ENCODE data around the gene C10orf90.

C10orf90 gene

DNA sequence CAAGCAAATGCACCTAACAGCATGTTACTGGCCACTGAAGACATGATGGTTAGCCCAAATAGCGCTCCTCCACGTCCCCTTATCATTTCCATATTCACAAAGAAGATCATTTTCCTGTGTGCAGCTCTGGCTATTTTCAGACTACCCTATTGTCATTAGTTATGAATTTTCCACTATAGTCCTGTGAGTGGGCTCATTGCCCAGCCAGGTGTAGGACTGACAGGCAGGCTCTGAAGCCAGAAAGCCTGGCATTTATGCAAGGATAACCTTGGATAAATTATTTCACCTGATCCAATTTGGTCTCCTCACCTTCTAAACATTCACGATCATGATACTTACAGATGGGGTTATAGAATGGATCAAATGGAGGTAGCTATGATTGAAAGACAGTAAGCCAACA is 104.6 kb downstream of the C10orf90 start:
- DNase-seq (ENCODE audit: low spot score) (no peak), ATAC-seq (ENCODE audit: low read depth) (no peak)
- Histone ChIP-seq H3K4me1 (ENCODE audit: insufficient read depth, poor library complexity, severe bottlenecking) (peaks cover 8% of the 10 kb centered on the region), H3K9me3 (ENCODE audit: severe bottlenecking) (no peaks in the 10 kb centered on the region), H3K27ac (ENCODE audit: poor library complexity, severe bottlenecking) (no peak overlapping the region), H3K36me3 (ENCODE audit: low read depth) (no peaks in the 10 kb centered on the region), H3K4me3 (ENCODE audit: severe bottlenecking) (no peak overlapping the region), H3K27me3 (ENCODE audit: insufficient read depth, poor library complexity, severe bottlenecking) (no peaks in the 10 kb centered on the region)
- TF ChIP-seq, protein P1, sequence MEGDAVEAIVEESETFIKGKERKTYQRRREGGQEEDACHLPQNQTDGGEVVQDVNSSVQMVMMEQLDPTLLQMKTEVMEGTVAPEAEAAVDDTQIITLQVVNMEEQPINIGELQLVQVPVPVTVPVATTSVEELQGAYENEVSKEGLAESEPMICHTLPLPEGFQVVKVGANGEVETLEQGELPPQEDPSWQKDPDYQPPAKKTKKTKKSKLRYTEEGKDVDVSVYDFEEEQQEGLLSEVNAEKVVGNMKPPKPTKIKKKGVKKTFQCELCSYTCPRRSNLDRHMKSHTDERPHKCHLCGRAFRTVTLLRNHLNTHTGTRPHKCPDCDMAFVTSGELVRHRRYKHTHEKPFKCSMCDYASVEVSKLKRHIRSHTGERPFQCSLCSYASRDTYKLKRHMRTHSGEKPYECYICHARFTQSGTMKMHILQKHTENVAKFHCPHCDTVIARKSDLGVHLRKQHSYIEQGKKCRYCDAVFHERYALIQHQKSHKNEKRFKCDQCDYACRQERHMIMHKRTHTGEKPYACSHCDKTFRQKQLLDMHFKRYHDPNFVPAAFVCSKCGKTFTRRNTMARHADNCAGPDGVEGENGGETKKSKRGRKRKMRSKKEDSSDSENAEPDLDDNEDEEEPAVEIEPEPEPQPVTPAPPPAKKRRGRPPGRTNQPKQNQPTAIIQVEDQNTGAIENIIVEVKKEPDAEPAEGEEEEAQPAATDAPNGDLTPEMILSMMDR (IDR thresholded peaks at IDR 0.05; ENCODE audit: poor library complexity, severe bottlenecking): no peak

DNA sequence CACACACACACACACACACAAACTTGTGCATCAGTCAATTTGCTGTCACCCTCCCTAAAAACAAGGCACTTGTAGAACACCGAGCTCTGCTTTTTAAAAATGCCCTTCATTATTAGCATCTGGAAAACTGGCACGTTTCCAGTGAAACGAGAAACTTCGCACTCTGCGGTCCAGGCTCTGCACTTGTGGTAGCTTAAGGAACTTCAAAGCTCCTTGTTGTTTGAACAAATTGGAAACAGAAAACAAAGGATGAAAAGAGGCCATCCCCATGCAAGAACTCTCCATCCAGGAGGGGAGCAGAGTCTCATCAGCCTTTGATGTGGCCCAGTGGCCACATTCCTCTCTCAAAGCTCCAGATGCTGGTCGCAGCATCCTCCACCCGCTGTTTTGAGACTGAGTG is 105.1 kb downstream of the C10orf90 start:
- Histone ChIP-seq H3K27ac (ENCODE audit: poor library complexity, severe bottlenecking) (no peak overlapping the region), H3K4me3 (ENCODE audit: severe bottlenecking) (no peak overlapping the region), H3K9me3 (ENCODE audit: severe bottlenecking) (no peaks in the 10 kb centered on the region), H3K36me3 (ENCODE audit: low read depth) (no peaks in the 10 kb centered on the region), H3K27me3 (ENCODE audit: insufficient read depth, poor library complexity, severe bottlenecking) (no peaks in the 10 kb centered on the region), H3K4me1 (ENCODE audit: insufficient read depth, poor library complexity, severe bottlenecking) (peaks cover 8% of the 10 kb centered on the region)
- ATAC-seq (ENCODE audit: low read depth): no peak
- TF ChIP-seq, protein P1 (IDR thresholded peaks at IDR 0.05; ENCODE audit: poor library complexity, severe bottlenecking): no peak
- no peak for DNase-seq (ENCODE audit: low spot score)

- Histone ChIP-seq H3K4me1 (ENCODE audit: insufficient read depth, poor library complexity, severe bottlenecking) (peaks cover 1% of the 10 kb centered on the region), H3K36me3 (ENCODE audit: low read depth) (no peaks in the 10 kb centered on the region), H3K27ac (ENCODE audit: poor library complexity, severe bottlenecking) (no peak overlapping the region), H3K4me3 (ENCODE audit: severe bottlenecking) (no peak overlapping the region), H3K9me3 (ENCODE audit: severe bottlenecking) (no peaks in the 10 kb centered on the region), H3K27me3 (ENCODE audit: insufficient read depth, poor library complexity, severe bottlenecking) (no peaks in the 10 kb centered on the region)
- DNase-seq (ENCODE audit: low spot score) (no peak), ATAC-seq (ENCODE audit: low read depth) (no peak)
- TF ChIP-seq, protein P1 (IDR thresholded peaks at IDR 0.05; ENCODE audit: poor library complexity, severe bottlenecking): no peak
Observed at GRCh38 chr10:126564326-126564888, 106.1 kb downstream of the C10orf90 start.

- no peaks in the 10 kb centered on the region for H3K27me3 ChIP-seq (ENCODE audit: insufficient read depth, poor library complexity, severe bottlenecking)
- no peak for ATAC-seq (ENCODE audit: low read depth)
- TF ChIP-seq, protein P1 (IDR thresholded peaks at IDR 0.05; ENCODE audit: poor library complexity, severe bottlenecking): no peak
Observed at GRCh38 chr10:126563361-126563760, 107.1 kb downstream of the C10orf90 start.

GRCh38 chr10:126561921-126562680 is 108.4 kb downstream of the C10orf90 start:
- Histone ChIP-seq H3K9me3 (ENCODE audit: severe bottlenecking) (no peaks in the 10 kb centered on the region), H3K27ac (ENCODE audit: poor library complexity, severe bottlenecking) (no peak overlapping the region), H3K4me3 (ENCODE audit: severe bottlenecking) (no peak overlapping the region), H3K4me1 (ENCODE audit: insufficient read depth, poor library complexity, severe bottlenecking) (no peaks in the 10 kb centered on the region), H3K27me3 (ENCODE audit: insufficient read depth, poor library complexity, severe bottlenecking) (no peaks in the 10 kb centered on the region), H3K36me3 (ENCODE audit: low read depth) (no peaks in the 10 kb centered on the region)
- DNase-seq (ENCODE audit: low spot score) (no peak), ATAC-seq (ENCODE audit: low read depth) (peak; percentile 14; the same call in 1 of the 3 replicates)
- TF ChIP-seq, protein P1 (IDR thresholded peaks at IDR 0.05; ENCODE audit: poor library complexity, severe bottlenecking): no peak

More at GRCh38 chr10:126563361-126563760, 107.1 kb downstream of the C10orf90 start:
- no peak for DNase-seq (ENCODE audit: low spot score)
- Histone ChIP-seq H3K4me3 (ENCODE audit: severe bottlenecking) (no peak overlapping the region), H3K9me3 (ENCODE audit: severe bottlenecking) (no peaks in the 10 kb centered on the region), H3K27ac (ENCODE audit: poor library complexity, severe bottlenecking) (no peak overlapping the region), H3K36me3 (ENCODE audit: low read depth) (no peaks in the 10 kb centered on the region), H3K4me1 (ENCODE audit: insufficient read depth, poor library complexity, severe bottlenecking) (no peaks in the 10 kb centered on the region)

Data from RWPE2 (cell line).